ENCODE data around the gene TOPBP1. TPM values are rescaled to one million over a fixed set of nuclear protein-coding genes. Genes with fewer than 3 reads are reported as not detected.

The TOPBP1 gene
- total RNA-seq, 2 donors from 2014 or later = 49.2 to 52.3 TPM

DNA sequence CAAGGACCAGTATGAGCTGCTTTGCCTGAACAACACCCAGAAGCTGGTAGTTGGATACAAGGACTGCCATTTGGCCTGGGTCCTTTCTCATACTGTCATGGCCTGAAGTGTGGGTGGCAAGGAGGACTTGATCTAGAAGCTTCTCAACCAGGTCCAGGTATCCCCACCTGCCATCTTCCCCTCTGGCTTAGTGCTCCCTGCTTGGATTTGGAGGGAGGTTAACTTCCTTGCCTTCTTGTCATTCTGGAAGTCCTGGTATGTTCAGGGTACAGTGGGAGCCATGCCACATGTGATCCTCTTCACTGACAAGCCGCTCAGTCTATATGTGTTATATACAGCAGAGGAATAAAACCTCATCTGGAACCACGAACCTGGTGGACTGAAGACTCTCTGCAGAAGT is 37.7 kb upstream of the TOPBP1 start:
- H3K27ac ChIP-seq (ENCODE audit: low read depth, low read length) = no peak overlapping the region
- H3K9ac ChIP-seq (ENCODE audit: extremely low read depth, low read length, poor library complexity, severe bottlenecking) = no peak overlapping the region
- no peaks in the 10 kb centered on the region for H3K36me3 ChIP-seq (ENCODE audit: control insufficient read depth, insufficient read depth, low read length)
- H3K4me1 Mint-ChIP-seq = no peaks in the 10 kb centered on the region
- DNase-seq = no peak
- no peak overlapping the region for H3K27ac Mint-ChIP-seq
- 80 to 95% methylated on average over 2 of the region's 2 CpGs for WGBS, 2 experiments (ENCODE audit: insufficient coverage in 1 of 2, insufficient read length in 1 of 2)
- H3K9me3 Mint-ChIP-seq = no peaks in the 10 kb centered on the region
- H3K27me3 Mint-ChIP-seq (ENCODE audit: insufficient read depth) = peaks cover 10% of the 10 kb centered on the region
- H3K4me3 Mint-ChIP-seq = no peak overlapping the region
- H3K36me3 Mint-ChIP-seq (ENCODE audit: low read depth) = no peaks in the 10 kb centered on the region
- TF ChIP-seq, protein P1, sequence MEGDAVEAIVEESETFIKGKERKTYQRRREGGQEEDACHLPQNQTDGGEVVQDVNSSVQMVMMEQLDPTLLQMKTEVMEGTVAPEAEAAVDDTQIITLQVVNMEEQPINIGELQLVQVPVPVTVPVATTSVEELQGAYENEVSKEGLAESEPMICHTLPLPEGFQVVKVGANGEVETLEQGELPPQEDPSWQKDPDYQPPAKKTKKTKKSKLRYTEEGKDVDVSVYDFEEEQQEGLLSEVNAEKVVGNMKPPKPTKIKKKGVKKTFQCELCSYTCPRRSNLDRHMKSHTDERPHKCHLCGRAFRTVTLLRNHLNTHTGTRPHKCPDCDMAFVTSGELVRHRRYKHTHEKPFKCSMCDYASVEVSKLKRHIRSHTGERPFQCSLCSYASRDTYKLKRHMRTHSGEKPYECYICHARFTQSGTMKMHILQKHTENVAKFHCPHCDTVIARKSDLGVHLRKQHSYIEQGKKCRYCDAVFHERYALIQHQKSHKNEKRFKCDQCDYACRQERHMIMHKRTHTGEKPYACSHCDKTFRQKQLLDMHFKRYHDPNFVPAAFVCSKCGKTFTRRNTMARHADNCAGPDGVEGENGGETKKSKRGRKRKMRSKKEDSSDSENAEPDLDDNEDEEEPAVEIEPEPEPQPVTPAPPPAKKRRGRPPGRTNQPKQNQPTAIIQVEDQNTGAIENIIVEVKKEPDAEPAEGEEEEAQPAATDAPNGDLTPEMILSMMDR (conservative IDR thresholded peaks at IDR 0.05) = no peak
- H3K4me1 ChIP-seq (ENCODE audit: control insufficient read depth, insufficient read depth, low read length) = no peaks in the 10 kb centered on the region
- no peak overlapping the region for H3K4me3 ChIP-seq (ENCODE audit: low read length)
- H3K9me3 ChIP-seq (ENCODE audit: control insufficient read depth, low read length) = no peaks in the 10 kb centered on the region
- H3K27me3 ChIP-seq (ENCODE audit: control insufficient read depth, insufficient read depth, low read length, poor library complexity, severe bottlenecking) = no peaks in the 10 kb centered on the region

DNA sequence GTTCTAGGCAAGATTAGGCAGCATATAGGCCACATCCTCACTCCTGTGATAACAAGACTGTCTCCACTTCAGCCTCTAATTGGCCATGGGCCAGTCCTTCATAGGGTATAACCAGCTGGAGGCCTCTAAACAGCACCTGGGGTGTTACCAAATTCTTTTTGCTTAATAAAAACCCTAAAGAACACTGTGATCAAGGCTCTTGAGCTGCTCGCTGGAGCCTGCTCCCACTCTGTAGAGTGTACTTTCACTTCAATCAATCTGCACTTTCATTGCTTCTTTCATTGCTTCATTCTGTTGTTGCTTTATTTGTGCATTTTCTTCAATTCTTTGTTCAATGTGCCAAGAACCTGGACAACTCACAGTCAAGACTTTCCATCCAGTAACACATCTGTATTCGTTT is 36.2 kb upstream of the TOPBP1 start:
- H3K9me3 Mint-ChIP-seq = no peaks in the 10 kb centered on the region
- DNase-seq = no peak
- no peak overlapping the region for H3K27ac Mint-ChIP-seq

DNA sequence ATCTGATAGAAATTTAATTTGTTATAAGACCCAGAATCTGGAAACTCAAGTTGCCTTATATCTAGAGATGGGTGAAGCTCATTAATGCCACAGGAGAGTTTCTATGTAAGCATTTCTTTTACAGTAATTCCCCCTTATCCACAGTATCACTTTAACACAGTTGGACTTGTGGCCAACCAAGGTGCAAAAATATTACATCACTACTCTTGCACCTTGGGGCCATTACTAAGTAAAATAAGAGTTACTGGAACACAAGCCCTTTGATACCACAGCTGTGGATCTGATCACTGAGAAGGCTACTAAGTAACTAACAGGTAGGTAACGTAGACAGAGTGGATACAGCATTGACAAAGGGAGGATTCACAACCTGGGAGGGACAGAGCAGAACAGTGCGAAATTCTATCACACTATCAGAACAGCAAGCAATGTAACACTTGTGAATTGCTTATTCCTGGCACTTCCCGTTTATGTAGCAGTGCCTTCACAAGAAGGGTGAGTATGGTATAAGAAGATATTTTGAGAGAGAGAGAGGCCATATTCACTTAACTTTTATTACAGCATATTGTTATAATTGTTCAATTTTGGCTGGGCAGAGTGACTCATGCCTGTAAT is 33.9 kb upstream of the TOPBP1 start:
- Mint-ChIP-seq H3K36me3 (ENCODE audit: low read depth) (no peaks in the 10 kb centered on the region), H3K27ac (no peak overlapping the region), H3K9me3 (no peaks in the 10 kb centered on the region), H3K4me1 (no peaks in the 10 kb centered on the region), H3K4me3 (no peak overlapping the region), H3K27me3 (ENCODE audit: insufficient read depth) (peaks cover 3% of the 10 kb centered on the region)
- Histone ChIP-seq H3K9me3 (ENCODE audit: control insufficient read depth, low read length) (no peaks in the 10 kb centered on the region), H3K4me1 (ENCODE audit: control insufficient read depth, insufficient read depth, low read length) (no peaks in the 10 kb centered on the region), H3K27ac (ENCODE audit: low read depth, low read length) (no peak overlapping the region), H3K9ac (ENCODE audit: extremely low read depth, low read length, poor library complexity, severe bottlenecking) (no peak overlapping the region), H3K4me3 (ENCODE audit: low read length) (no peak overlapping the region), H3K36me3 (ENCODE audit: control insufficient read depth, insufficient read depth, low read length) (no peaks in the 10 kb centered on the region), H3K27me3 (ENCODE audit: control insufficient read depth, insufficient read depth, low read length, poor library complexity, severe bottlenecking) (no peaks in the 10 kb centered on the region)
- no peak for DNase-seq
- WGBS, 2 experiments (ENCODE audit: insufficient coverage in 1 of 2, insufficient read length in 1 of 2) = 79 to 100% methylated on average over 1 to 2 of the region's 3 CpGs
- TF ChIP-seq, protein P1 (conservative IDR thresholded peaks at IDR 0.05) = no peak

More for the DNA sequence above, 36.2 kb upstream of the TOPBP1 start:
- TF ChIP-seq, protein P1 (conservative IDR thresholded peaks at IDR 0.05) = no peak
- H3K27me3 Mint-ChIP-seq (ENCODE audit: insufficient read depth) = peaks cover 5% of the 10 kb centered on the region
- no peaks in the 10 kb centered on the region for H3K4me1 Mint-ChIP-seq
- H3K4me3 Mint-ChIP-seq = no peak overlapping the region
- H3K27me3 ChIP-seq (ENCODE audit: control insufficient read depth, insufficient read depth, low read length, poor library complexity, severe bottlenecking) = no peaks in the 10 kb centered on the region
- no peaks in the 10 kb centered on the region for H3K9me3 ChIP-seq (ENCODE audit: control insufficient read depth, low read length)
- H3K36me3 Mint-ChIP-seq (ENCODE audit: low read depth) = no peaks in the 10 kb centered on the region
- no peaks in the 10 kb centered on the region for H3K4me1 ChIP-seq (ENCODE audit: control insufficient read depth, insufficient read depth, low read length)
- no peak overlapping the region for H3K9ac ChIP-seq (ENCODE audit: extremely low read depth, low read length, poor library complexity, severe bottlenecking)
- H3K36me3 ChIP-seq (ENCODE audit: control insufficient read depth, insufficient read depth, low read length) = no peaks in the 10 kb centered on the region
- WGBS, 2 experiments (ENCODE audit: insufficient coverage in 1 of 2, insufficient read length in 1 of 2) = 80 to 89% methylated on average over 2 of the region's 2 CpGs
- no peak overlapping the region for H3K27ac ChIP-seq (ENCODE audit: low read depth, low read length)
- H3K4me3 ChIP-seq (ENCODE audit: low read length) = no peak overlapping the region
